Lower leg skin (tissue), 3 donors: ENCODE measurements around the gene DBP.

Experiments used
- CTCF ChIP-seq, 3 donors: fragments of 450-650 bp; IDR thresholded peaks; one replicate each; pipeline ENCODE4 v1.5.1; 2016; ENCODE audit warnings: antibody characterized with exemption in 3 of 3, mild to moderate bottlenecking in 3 of 3, moderate library complexity in 2 of 3
- POLR2A ChIP-seq, 2 donors: fragments of 450-650 bp; IDR thresholded peaks; one replicate each; pipeline ENCODE4 v1.6.1; 2016 to 2017; ENCODE audit warnings: antibody characterized with exemption in 2 of 2, mild to moderate bottlenecking in 1 of 2, moderate library complexity in 1 of 2

GRCh38 chr19:48603850-48604249, 33.3 kb downstream of the DBP start:
- TF ChIP-seq CTCF (IDR thresholded peaks at IDR 0.05), result no peak
- TF ChIP-seq POLR2A (IDR thresholded peaks at IDR 0.05), result no peak
